Stimulated activated effector memory CD8-positive, alpha-beta T cell treated with anti-CD3 and anti-CD28 coated beads, Interleukin-12 subunit alpha, Interleukin-12 subunit beta, amount 100 ng/mL, for 72 hours (primary cell): Measurements from ENCODE around the gene ADAMTS20.
"Not testable (repeated sequence)": the region's sequence is repeated elsewhere in the genome, so short reads cannot be mapped to it uniquely, and the experiment has no call there.

Experiments used
- ATAC-seq: fragments of 150-1000 bp; cut with Tn5 transposase; 2 replicates; pipeline ENCODE4 v1.10.0; 2021
- DNase-seq, 2 donors: peaks; one replicate each; pipeline ENCODE4 v3.0.0; 2021 to 2022; ENCODE audit warnings: low spot score in 2 of 2
- H3K27ac Mint-ChIP-seq: one replicate; pipeline ENCODE4 v1.8.0; 2022; ENCODE audit warnings: mild to moderate bottlenecking, mixed read lengths
- H3K36me3 Mint-ChIP-seq: one replicate; pipeline ENCODE4 v1.8.0; 2022; ENCODE audit warnings: mild to moderate bottlenecking, mixed read lengths
- H3K4me1 Mint-ChIP-seq: one replicate; pipeline ENCODE4 v1.8.0; 2022; ENCODE audit warnings: mixed read lengths
- H3K4me3 Mint-ChIP-seq: one replicate; pipeline ENCODE4 v1.8.0; 2022; ENCODE audit warnings: mild to moderate bottlenecking, mixed read lengths
- H3K9me3 Mint-ChIP-seq: one replicate; pipeline ENCODE4 v1.8.0; 2022; ENCODE audit warnings: mixed read lengths

Gene ADAMTS20

DNA sequence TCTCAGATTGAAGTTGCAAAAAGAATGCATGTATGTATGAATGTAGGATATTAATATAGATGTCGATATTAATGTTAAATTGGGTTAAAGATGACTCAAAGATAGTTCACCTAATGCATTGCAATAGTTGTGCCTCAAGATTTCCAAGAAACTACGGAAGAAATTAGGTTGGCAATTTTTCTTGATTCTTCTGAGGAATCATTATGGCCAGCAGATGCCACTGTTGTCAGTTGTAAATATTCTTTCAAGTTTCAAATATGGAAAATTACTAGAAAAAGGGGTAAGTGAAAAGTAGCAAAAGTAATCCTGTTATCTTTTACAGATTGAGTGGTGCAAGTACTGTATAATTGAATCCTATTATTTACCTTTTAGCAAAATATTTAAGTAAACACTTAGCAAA is 202.1 kb downstream of the ADAMTS20 start:
- no peaks in the 10 kb centered on the region for H3K4me1 Mint-ChIP-seq
- ATAC-seq (no peak), DNase-seq (no peak)
- no peak overlapping the region for H3K27ac Mint-ChIP-seq
- peaks cover 5% of the 10 kb centered on the region for H3K9me3 Mint-ChIP-seq
- no peak overlapping the region for H3K4me3 Mint-ChIP-seq
- no peaks in the 10 kb centered on the region for H3K36me3 Mint-ChIP-seq

DNA sequence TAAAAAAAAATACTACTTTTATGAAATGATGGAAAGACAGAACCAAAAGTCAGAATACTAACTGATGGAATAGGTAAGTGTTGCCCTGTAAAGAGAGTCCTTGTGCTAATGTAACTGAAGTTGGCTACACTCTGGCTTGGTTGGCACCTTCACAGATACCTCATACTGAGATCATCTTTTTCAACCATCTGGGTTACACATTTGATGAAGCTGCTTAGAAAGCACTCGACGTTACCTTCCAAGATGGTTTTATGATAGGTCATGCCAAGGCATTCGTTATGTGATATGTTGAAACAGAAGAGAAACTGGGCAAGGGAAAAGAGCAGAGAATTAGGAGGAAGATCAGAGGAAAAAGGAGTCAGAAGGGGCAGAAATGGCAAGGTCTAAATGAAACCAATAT is 203.8 kb downstream of the ADAMTS20 start:
- Mint-ChIP-seq H3K4me3 (no peak overlapping the region), H3K36me3 (no peaks in the 10 kb centered on the region), H3K9me3 (peaks cover 8% of the 10 kb centered on the region), H3K4me1 (no peaks in the 10 kb centered on the region), H3K27ac (no peak overlapping the region)
- no peak for ATAC-seq
- DNase-seq = no peak

DNA sequence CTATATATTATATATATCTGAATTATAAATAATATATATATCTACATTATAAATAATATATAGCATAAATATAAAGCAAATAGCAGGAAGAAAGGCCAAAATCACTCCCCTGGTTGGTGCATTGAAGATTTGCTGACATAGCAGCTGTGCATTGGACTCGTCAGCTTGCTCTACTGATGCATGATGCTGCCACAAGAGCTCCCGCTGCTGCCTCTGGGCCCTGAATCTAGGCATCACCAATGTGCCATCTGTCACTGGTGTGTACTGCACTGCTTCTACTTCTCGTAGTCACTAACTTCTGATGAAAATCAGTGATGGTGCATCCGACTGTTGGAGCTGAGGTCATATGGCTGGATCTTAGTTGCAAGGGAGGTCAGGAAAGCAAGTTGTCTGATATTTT is 205.0 kb downstream of the ADAMTS20 start:
- Mint-ChIP-seq H3K4me1 (no peaks in the 10 kb centered on the region), H3K36me3 (no peaks in the 10 kb centered on the region), H3K4me3 (no peak overlapping the region), H3K9me3 (peaks cover 13% of the 10 kb centered on the region), H3K27ac (no peak overlapping the region)
- DNase-seq = no peak
- no peak for ATAC-seq

DNA sequence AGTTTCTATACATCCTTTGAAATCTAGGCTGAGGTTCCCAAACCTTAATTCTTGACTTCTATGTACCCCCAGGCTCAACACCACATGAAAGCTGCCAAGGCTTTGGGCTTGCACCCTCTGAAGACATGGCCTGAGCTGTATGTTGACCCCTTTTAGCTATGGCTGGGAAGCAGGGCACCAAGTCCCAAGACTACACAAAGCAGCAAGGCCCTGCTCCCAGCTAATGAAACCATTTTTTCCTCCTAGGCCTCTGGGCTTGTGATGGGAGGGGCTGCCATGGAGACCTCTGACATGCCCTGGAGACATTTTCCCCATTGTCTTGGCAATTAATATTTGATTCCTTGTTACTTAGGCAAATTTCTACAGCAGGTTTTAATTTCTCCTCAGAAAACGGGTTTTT is 207.0 kb downstream of the ADAMTS20 start:
- Mint-ChIP-seq H3K4me3 (no peak overlapping the region), H3K36me3 (no peaks in the 10 kb centered on the region), H3K27ac (no peak overlapping the region), H3K9me3 (peaks cover 13% of the 10 kb centered on the region), H3K4me1 (no peaks in the 10 kb centered on the region)
- ATAC-seq (no peak), DNase-seq (no peak)

DNA sequence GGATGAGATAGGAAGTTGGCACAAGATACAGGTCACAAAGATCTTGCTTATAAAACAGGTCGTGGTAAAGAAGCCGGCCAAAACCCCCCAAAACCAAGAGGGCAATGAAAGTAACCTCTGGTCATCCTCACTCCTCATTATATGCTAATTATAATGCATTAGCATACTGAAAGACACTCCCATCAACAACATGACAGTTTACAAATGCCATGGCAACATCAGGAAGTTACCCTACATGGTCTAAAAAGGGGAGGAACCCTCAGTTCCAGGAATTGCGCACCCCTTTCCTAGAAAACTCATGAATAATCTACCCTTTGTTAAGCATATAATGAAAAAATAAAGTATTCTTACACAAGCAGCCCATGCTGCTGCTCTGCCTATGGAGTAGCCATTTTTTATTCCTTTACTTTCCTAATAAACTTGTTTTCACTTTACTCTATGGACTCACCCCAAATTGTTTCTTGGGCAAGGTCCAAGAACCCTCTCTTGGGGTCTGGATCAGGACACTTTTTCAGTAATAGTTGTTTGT is 210.2 kb downstream of the ADAMTS20 start:
- not testable (repeated sequence) for H3K27ac Mint-ChIP-seq, H3K4me1 Mint-ChIP-seq, H3K4me3 Mint-ChIP-seq, DNase-seq, ATAC-seq, H3K36me3 Mint-ChIP-seq
- H3K9me3 Mint-ChIP-seq = peaks cover 13% of the 10 kb centered on the region

DNA sequence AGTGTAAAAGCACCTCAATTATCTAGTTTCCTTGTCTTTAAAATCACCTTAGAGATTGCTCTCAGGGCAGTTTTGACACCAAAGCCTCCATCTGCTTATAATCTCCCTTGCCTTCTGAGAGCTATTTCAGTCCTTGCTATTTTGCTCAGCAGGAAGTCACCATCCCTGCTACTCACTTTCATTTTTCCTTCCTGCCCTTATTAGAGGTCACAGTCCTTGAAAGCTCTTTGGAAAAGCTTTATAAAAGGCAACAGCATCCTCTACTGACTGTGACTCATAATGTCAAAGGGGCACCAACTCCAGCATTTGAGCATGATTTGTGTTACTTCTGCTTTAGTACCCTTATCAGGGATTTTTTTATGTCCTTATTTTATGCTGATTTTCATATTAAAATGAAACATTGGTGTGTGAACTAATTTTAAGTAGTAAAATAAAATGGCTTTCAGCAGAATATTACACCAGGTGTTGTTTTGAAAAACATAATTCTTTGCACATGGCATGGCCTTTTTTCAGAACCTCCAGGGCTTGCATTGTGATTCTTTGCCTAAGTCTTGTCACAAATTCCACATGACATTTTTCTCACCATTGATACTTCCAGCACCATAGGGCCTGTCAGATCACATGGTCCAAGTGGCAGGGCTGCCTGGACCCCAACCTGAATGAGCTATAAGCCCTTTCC is 213.0 kb downstream of the ADAMTS20 start:
- H3K4me3 Mint-ChIP-seq = no peak overlapping the region
- no peak for ATAC-seq
- peaks cover 6% of the 10 kb centered on the region for H3K9me3 Mint-ChIP-seq
- H3K27ac Mint-ChIP-seq = no peak overlapping the region
- H3K4me1 Mint-ChIP-seq = no peaks in the 10 kb centered on the region
- no peaks in the 10 kb centered on the region for H3K36me3 Mint-ChIP-seq
- no peak for DNase-seq

DNA sequence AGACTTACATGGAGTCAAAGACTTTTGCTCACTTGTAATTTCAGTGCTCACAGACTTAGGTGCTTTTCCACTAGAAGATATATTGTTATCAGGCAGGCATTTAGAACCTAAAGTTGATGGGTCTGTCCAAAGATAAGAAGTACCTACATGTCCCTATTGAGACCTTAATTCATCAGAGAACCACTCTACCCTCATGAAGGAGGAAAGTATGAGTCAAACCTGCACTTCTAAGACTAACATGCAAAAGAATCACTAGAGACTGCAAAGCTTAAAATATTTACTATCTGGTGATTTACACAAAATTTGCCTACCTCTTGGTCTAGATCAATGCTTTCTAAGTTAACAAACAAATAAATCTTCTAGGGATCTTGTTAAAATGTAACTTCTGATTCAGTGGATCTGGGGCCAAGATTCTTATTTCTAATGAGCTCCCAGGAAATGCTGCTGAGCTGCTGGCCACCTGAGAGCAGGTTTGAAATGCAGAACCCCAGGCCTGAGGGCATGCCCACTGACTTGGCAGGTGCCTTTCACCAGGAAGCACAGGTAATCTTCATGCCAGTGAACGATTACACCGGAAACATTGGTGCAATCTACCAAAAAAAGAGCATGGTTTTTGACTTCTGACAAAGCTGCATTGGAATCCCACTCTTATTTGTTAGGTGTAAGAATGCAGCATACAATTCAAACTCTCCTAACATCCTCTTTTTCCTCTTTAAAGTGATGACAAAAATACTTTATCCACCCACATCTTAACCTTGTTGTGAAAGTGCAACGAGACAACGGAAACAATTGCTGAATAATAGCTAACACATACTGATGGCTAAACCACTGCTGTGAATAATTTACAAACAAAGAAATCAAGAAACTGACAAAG is 214.2 kb downstream of the ADAMTS20 start:
- DNase-seq (no peak), ATAC-seq (no peak)
- no peaks in the 10 kb centered on the region for H3K4me1 Mint-ChIP-seq
- H3K4me3 Mint-ChIP-seq = no peak overlapping the region
- H3K36me3 Mint-ChIP-seq = no peaks in the 10 kb centered on the region
- peaks cover 6% of the 10 kb centered on the region for H3K9me3 Mint-ChIP-seq
- H3K27ac Mint-ChIP-seq = no peak overlapping the region

DNA sequence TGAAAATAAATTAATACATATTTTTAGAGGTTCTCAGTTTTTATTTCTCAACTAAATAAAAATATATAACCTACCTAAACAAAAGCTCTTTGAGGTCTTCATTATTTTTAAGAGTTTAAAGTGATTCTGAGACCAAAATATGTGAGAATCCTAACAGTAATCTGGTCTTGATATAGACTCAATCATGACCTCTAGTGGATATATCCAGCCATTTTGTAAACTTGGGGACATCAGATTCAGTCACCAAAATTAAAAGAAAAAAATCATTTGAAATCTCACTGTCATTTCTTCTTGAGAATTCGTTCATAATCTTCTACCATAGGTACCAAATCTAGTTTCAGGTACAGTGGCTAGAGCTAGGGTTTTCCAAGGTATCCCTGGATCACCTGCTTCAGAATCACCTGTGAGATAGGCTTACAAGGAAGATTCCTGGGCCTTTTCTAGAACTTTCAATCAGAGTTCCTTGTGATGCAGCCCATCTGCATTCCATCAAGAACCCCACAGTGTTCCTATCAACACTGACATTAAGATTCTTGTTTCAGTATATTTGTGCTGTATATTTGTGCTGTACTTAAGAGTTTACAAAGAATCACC is 214.9 kb downstream of the ADAMTS20 start:
- no peak overlapping the region for H3K27ac Mint-ChIP-seq
- DNase-seq = no peak

DNA sequence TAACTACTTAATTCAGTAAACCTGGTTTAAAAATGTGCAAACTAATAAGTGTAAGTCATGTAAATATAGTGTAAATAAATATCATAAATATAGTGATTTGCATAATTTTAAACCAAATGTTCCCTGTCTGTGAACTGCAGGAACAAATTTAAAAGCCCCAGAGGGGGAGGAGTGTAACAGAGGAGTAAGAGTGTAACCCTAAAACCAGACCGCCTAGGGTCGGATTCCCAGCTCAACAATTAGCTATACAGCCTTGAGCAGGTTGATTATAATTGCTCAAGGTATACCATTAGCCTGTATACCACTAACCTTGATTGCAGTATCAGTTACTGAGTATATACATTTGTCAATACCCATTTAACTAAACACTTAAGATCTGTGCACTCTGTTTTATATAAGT is 218.4 kb downstream of the ADAMTS20 start:
- no peaks in the 10 kb centered on the region for H3K36me3 Mint-ChIP-seq
- no peaks in the 10 kb centered on the region for H3K4me1 Mint-ChIP-seq
- no peak overlapping the region for H3K4me3 Mint-ChIP-seq
- no peak overlapping the region for H3K27ac Mint-ChIP-seq
- ATAC-seq = no peak
- no peak for DNase-seq
- peaks cover 3% of the 10 kb centered on the region for H3K9me3 Mint-ChIP-seq

More for the DNA sequence above, 214.9 kb downstream of the ADAMTS20 start:
- no peak for ATAC-seq
- H3K4me1 Mint-ChIP-seq = no peaks in the 10 kb centered on the region
- no peaks in the 10 kb centered on the region for H3K36me3 Mint-ChIP-seq
- no peak overlapping the region for H3K4me3 Mint-ChIP-seq
- peaks cover under 1% of the 10 kb centered on the region for H3K9me3 Mint-ChIP-seq

DNA sequence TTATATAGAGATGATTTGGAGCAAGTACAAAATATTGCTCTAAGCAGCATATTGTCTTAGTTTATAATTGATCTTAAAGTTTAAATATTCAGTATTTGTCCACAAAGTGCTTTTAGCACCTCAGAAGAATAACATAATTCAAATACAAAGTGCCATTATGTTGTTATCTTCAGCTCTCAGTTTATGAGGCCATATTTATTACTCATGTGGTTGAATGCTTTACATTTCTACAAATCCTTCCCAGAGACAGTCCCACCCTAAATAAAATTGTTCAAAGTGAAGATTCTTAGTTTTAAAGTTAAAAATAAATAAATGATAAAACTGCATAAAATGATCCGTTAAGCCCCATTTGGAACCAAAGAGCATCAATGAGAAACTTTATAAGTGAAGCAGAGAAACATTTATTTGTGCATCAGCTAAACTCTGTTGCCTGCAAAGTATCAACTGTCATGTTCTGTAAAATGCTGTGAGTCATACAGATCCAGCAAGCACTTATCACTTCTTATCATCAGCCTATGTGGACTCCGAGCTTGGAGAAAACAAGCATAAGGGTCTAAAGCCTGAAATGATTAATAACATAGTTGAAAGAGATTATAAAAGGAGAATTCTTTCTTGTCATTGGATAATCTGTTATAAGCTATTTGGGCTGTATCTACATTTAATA is 218.9 kb downstream of the ADAMTS20 start:
- H3K4me1 Mint-ChIP-seq = no peaks in the 10 kb centered on the region
- no peaks in the 10 kb centered on the region for H3K36me3 Mint-ChIP-seq
- H3K9me3 Mint-ChIP-seq = peaks cover 3% of the 10 kb centered on the region
- DNase-seq (no peak), ATAC-seq (no peak)
- no peak overlapping the region for H3K4me3 Mint-ChIP-seq
- no peak overlapping the region for H3K27ac Mint-ChIP-seq

DNA sequence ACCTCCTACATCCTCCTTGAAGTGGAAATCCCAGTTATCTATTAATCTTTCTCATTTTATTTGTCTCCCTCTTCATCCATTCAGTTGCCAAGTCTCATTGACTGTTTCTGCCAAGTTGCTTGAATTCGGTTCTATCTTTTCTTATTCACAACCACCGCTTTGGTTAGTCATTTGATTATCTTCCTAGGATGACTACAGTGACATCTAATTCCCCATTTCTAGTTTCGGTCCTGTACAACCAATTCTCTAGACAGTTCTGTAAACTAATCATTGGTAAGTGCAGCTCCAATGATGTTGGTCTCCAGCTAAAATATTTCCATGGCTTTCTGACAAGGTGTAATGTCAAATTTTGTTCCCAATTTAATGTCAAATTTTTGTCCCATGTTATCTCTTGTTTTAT is 220.1 kb downstream of the ADAMTS20 start:
- peaks cover 5% of the 10 kb centered on the region for H3K9me3 Mint-ChIP-seq
- no peak for ATAC-seq
- no peak for DNase-seq
- no peaks in the 10 kb centered on the region for H3K36me3 Mint-ChIP-seq
- H3K4me3 Mint-ChIP-seq = no peak overlapping the region
- no peak overlapping the region for H3K27ac Mint-ChIP-seq
- H3K4me1 Mint-ChIP-seq = no peaks in the 10 kb centered on the region

DNA sequence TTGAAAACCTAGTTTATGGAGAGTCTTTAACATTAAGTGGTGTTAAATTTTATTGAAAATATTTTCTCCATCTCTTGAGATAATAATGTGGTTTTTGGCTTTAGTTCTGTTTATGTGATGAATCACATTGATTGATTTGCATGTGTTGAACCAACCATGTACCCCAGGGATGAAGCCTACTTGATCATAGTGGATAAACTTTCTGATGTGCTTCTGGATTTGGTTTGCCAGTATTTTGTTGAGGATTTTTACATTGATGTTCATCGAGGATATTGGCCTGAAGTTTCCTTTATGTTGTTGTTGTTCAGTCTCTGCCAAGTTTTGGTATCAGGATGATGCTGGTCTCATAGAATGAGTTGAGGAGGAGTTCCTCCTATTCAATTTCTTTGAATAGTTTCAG is 222.6 kb downstream of the ADAMTS20 start:
- no peak for ATAC-seq
- no peak for DNase-seq
- H3K4me1 Mint-ChIP-seq = no peaks in the 10 kb centered on the region
- no peak overlapping the region for H3K4me3 Mint-ChIP-seq
- no peak overlapping the region for H3K27ac Mint-ChIP-seq
- peaks cover 5% of the 10 kb centered on the region for H3K9me3 Mint-ChIP-seq
- H3K36me3 Mint-ChIP-seq = no peaks in the 10 kb centered on the region

DNA sequence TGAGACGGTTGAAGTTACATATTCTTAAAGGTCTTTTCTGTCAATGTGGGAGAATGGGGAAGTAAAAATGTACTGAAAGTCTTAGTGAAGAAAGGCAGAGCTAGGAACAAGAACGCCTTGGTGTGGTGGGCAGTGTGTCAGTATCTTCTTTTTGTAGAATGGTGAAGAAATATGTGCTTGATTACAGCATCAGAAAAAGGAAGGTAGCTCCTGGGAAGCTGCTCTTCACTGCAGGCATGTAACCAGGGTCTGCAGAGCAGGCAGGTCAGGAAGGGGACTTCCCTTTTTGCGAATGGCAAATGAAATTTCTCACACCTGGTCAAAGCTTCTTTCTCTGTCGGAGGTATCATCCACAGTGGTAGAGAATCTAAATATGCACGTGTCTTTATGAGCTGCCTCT is 226.2 kb downstream of the ADAMTS20 start:
- H3K9me3 Mint-ChIP-seq = peaks cover 18% of the 10 kb centered on the region
- H3K4me1 Mint-ChIP-seq = no peaks in the 10 kb centered on the region
- H3K36me3 Mint-ChIP-seq = no peaks in the 10 kb centered on the region
- no peak overlapping the region for H3K27ac Mint-ChIP-seq
- no peak for DNase-seq
- H3K4me3 Mint-ChIP-seq = no peak overlapping the region
- no peak for ATAC-seq

DNA sequence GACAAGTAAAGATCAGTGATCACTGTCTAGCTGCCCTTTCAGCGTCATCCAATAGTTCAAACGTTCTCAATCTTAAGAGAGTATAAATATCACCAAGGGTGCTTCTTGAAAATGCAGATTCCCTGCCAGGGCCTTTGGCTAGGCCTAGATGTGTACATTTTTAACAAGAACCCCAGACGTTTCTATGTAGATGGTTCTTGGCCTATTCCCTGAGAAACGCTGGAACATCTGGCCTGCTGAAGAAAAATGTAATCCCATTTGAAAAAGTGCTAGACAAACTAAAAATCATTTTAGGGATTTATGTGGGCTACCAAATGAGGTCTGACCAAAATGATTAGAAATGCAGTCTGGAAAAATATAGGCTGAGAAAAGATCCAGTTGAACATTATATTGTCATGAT is 231.7 kb downstream of the ADAMTS20 start:
- Mint-ChIP-seq H3K4me3 (no peak overlapping the region), H3K9me3 (peaks cover 13% of the 10 kb centered on the region), H3K4me1 (no peaks in the 10 kb centered on the region), H3K36me3 (no peaks in the 10 kb centered on the region), H3K27ac (no peak overlapping the region)
- DNase-seq = no peak
- ATAC-seq = no peak

DNA sequence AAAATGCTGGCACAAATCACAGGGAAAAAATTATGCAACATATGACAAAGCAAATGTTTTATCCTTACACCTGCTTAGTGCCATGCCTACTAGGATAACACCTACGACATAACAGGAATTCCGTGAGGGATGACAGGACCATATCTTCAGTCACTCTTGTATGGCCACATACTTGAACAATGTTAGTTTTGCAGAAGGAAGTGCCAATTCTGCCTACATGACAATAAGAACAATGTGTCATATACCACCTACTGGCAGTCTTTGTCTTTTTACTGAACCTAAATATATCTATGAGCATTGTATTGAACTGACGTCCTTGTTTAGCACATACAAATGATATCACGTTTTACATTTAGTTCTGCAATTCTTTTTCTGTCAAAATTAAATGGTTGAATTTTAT is 234.0 kb downstream of the ADAMTS20 start:
- ATAC-seq = no peak
- Mint-ChIP-seq H3K36me3 (no peaks in the 10 kb centered on the region), H3K4me1 (no peaks in the 10 kb centered on the region), H3K9me3 (peaks cover 6% of the 10 kb centered on the region), H3K27ac (no peak overlapping the region), H3K4me3 (no peak overlapping the region)
- DNase-seq = no peak
